Ammon's horn (tissue), 1 donor: ENCODE measurements around the gene IL32.

ENCODE experiments used
- DNase-seq: peaks from one replicate; pipeline ENCODE4 v3.0.0-alpha.2; 2016; ENCODE audit warnings: low spot score

Gene IL32

GRCh38 chr16:3115561-3115960, 50.1 kb downstream of the IL32 start:
- DNase-seq: no peak

GRCh38 chr16:3118204-3118790, 52.9 kb downstream of the IL32 start:
- no peak for DNase-seq

- DNase-seq: no peak
Observed at GRCh38 chr16:3118846-3119245, 53.4 kb downstream of the IL32 start.
